Limb (tissue), 2 donors: Measurements from ENCODE around the gene PLA2R1.
A peak's percentile ranks its signal among the peaks of the same experiment; 100 is the strongest.
"Not testable (repeated sequence)": the region's sequence is repeated elsewhere in the genome, so short reads cannot be mapped to it uniquely, and the experiment has no call there.

Experiments
- DNase-seq, 2 donors: peaks; one replicate each; pipeline ENCODE4 v3.0.0-alpha.2; 2016; ENCODE audit errors: extremely low spot score in 2 of 2

The PLA2R1 gene

GRCh38 chr2:159982842-159983785 lies 79.3 kb downstream of the PLA2R1 start:
- no peak for DNase-seq

DNA sequence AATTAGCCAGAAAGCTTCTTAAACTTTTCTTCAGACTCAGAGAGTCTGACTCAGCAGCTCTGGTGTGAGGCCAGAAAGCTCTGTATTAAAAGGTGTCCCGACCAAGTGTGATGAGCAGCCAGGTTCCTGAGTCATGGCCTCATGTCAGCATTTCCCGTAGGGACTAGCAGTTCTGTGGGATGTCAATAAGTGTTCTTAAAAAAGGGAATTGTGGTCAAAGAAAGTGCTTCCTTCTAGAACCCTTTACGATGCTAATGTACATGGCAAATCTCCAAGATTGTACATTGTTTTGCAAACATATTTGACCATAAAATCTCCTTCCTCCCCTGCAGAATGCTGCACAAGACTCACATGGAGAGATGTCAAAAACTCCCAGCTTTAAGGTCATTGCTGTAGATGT lies 80.1 kb downstream of the PLA2R1 start:
- peak in 1 of 2 donors; percentile 23 for DNase-seq

DNA sequence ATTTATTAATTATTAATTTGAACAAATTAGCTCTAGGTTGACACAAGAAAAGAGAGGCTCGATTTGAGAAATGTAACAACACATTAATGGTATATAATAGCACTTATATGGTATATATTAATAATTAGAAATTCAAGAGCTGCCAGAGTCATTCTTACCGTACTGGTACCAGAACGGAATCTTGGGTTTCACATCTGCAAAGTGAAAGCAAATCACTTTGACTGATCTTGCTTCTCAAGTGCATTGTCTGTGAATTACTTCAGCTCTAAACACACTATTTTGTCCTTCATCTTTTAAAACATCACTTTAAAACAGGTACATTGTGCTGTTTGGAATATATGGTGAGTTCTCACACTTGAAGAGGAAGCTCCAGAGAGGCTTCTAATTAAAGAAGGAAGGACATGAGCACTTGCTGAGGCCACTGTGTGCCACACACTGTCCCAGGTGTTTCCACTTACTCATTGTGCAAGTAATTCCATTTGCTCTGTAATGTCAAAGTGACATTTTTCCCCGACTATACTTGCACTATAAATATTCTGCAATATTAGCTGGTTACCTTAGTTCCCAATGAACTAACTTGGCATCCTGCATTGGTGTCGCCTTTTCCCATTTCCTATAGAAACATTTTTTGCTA lies 85.8 kb downstream of the PLA2R1 start:
- no peak for DNase-seq

DNA sequence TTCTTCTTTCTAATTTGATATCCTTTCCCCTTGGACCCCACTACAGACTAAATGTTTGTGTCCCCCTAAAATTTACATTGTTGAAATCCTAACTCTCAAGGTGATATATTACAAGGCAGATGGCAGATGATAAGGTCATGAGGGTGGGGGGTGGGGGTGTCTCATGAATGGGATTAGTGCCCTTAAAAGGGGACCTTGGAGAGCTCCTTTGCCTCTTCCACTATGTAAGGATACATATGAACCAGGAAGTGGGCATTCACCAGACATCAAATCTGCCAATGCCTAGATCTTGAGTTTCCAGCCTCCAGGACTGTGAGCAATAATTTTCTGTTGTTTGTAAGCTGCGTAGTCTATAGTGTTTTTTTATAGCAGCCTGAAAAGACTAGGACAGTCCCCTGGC lies 89.1 kb downstream of the PLA2R1 start:
- DNase-seq: no peak

DNA sequence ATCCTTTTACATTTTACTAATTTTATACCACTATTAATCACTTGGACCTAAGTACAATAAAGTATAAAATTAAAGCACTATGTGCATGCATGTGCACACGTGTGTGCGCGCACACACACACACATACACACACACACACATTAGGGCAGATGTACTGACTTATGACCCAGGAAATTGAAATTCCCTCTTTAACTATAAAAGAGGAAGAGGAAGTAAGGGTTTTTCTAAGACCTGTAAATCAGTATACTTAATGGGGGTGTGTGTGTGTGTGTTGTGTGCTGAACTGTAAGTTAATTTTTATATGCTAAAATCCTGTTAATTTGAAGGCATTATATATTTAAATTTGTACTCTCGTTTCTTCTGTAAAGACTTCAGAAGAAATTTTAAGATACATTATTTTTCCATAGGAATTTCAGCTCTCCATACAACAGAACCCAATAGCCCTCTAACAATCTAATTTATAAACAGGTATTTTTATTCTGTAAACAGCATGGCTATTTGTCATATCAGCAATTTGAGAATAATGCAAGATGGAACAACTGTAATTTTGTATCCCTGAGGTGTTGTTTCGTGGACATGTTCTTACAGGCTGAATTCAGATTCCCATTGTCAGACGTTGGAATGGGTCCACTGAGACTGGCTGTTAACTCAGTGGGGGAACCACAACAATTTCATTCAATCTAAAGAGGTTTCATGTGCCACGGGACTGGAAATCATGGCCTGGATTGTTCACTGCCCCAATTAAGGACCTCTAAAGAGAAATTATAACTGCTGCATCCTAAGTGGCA lies 90.9 kb downstream of the PLA2R1 start:
- no peak for DNase-seq

- not testable (repeated sequence) for DNase-seq
Observed at GRCh38 chr2:159970548-159970947, 91.9 kb downstream of the PLA2R1 start.

GRCh38 chr2:159968279-159968900 lies 94.0 kb downstream of the PLA2R1 start:
- DNase-seq: peak; percentile 43 to 70

DNA sequence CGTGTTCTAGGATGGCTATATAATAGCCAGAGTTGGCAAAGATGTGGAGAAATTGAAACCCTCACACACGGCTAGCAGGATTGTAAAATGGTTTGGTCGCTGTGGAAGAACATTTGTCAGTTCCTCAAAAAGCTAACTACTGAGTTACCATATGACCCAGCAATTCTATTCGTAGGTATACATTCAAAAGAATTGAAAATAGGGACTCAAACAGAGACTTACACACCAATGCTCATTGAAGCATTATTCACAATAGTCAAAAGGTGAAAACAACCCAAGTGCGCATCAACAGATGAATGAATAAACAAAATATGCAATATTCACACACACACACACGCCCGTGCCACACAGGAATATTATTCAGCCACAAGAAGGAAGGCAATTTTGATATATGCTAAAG lies 98.7 kb downstream of the PLA2R1 start:
- DNase-seq: no peak

GRCh38 chr2:159962513-159962912 lies 99.9 kb downstream of the PLA2R1 start:
- not testable (repeated sequence) for DNase-seq

- DNase-seq: no peak
Observed at GRCh38 chr2:159961451-159961850, 101.0 kb downstream of the PLA2R1 start.

GRCh38 chr2:159961037-159961436 lies 101.4 kb downstream of the PLA2R1 start:
- no peak for DNase-seq

DNA sequence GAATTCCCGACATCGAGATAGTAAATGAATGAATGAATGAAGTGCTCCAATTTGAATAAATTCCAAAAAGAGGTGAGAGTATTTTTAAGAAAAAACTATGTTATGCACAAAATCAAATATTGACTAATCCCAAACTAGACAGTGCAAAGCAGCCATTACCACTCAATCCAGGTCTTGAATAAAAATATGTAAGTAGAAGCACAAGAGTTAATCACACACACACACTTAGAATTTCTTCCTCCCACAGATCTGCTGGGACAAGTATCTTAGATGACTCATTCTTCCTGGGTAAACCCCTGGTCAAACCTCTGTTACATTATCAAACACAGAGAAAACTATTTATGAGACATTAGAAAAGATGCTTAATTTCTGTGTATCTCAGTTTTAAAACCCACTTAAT lies 102.0 kb downstream of the PLA2R1 start:
- no peak for DNase-seq

GRCh38 chr2:159959136-159959535 lies 103.3 kb downstream of the PLA2R1 start:
- no peak for DNase-seq

DNA sequence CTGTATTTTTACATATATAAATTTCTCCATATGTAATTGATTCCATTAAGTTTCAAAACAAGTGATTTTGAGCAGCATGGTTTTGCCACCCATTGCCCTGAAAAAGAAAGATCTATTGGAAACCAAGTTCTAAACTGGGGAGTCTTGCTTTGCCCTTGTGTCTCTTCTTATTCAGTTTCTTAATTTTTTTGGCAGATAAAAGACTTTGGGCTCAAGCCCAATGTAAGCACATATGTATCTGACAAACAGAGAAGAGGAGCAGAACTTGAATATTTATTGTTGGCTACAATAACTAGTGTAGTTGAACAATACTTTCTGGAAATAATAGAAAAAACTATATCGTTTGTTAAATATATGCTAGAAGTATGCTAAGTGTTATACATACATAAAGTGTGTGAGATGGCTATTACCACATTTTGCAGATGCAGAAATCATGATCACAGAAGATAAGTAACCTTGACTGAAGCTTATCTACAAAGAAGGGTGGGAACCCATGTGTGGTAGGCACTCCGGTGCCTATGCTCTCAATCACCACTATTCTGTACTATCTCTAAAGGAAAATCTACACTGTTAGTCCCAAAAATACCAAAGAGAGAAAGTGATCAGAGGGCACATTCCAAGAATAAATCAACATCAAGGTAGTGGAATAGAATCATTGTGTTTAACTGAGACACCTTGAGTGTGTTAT lies 109.1 kb downstream of the PLA2R1 start:
- DNase-seq: no peak

DNA sequence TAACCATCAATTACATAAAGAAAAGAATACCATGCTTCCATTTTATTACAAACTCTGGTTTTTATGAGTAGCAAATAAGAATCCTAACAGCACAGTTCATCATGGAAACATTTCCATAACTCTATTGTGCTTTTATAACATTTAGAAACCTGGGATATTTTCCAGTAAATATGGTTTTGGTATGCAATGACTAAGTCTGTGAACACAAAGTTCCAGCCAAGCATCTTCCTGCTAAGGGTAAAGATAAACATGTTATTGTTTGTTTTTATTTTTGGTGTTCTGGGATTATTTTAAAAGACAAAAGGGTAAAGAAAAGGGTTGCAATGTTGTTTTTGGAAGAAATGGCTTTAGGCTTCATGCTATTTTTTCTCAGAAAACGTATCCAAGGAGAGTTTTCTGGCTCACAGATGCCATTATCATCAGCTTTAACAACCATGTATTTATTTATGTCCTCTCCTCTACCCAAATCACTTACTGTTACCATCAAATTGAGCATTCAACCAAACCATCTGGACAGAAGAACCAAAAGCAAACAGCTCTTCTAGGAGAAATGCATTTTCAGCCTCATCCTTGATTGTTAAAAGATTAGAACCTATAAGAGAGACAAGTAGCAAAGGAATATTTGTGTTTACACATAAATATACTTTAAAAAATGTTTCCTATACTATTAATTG lies 116.0 kb downstream of the PLA2R1 start:
- DNase-seq: peak in 1 of 2 donors; percentile 58

DNA sequence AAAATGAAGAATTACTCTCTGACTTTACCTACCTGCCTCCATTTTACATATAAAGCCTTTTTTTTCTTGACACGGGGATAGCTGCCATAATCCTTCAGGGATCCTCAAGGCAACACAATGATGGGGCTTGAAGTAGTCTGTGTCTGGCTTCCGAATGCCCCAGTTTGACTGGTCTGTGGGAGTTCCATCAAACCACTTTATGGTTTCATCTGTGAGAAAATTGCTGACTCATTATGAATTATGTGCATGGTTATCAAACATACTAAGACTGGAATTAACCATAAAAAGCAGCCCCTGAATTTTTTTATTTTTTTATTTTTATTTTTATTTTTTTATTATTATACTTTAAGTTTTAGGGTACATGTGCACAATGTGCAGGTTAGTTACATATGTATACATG lies 117.5 kb downstream of the PLA2R1 start:
- no peak for DNase-seq

- peak in 1 of 2 donors; percentile 52 for DNase-seq
Observed at GRCh38 chr2:159942146-159942545, 120.3 kb downstream of the PLA2R1 start.

DNA sequence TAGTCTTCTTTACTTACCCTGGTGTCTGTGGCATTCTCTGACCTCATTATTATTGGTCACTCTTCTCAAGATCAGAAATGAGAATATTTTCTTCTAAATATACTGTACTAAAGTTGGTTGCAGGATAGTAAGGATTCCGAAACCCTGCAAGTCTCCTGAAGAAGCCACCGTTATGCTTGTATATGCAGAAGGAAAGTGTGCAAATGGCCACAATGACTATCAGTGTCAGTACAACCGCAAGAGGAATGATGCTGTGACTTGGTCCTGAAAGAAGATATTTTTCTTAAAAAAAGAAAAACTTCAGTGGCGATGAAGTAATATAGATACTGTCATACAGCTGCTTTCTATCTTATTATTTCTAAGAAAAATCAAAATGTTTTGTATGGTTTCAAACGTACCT lies 120.7 kb downstream of the PLA2R1 start:
- DNase-seq: no peak

GRCh38 chr2:159939946-159940345 lies 122.5 kb downstream of the PLA2R1 start:
- DNase-seq: no peak

- no peak for DNase-seq
Observed at GRCh38 chr2:159938395-159938794, 124.0 kb downstream of the PLA2R1 start.
